Measurements from ENCODE around the gene GATAD2A. TPM values are rescaled to one million over a fixed set of nuclear protein-coding genes. Genes with fewer than 3 reads are reported as not detected.

The GATAD2A gene
- total RNA-seq, 2 experiments from 2014 or later, result 104 to 107 TPM

DNA sequence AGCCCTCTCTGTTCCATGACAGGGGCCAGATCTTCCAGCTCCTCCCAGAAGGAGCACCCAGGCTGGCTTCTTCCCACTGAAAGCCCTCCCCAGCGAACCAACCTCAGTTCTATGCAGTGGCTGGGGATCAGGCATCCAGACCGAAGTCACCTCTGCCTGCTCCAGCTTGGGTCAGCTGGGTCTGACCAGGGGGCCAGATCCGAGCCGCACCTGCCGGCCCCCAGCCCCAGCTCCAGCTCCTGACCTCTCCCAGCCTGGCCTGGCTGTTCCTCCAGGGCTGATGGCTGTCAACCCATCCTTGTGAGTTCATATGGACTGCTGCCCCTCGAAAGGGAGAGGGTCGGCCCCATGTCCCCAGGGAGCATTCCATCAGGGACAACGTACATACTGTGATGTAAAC is 101.9 kb downstream of the GATAD2A start:
- Mint-ChIP-seq H3K27ac (no peak overlapping the region), H3K4me3 (no peak overlapping the region), H3K36me3 (ENCODE audit: low read depth) (peaks cover 55% of the 10 kb centered on the region), H3K27me3 (no peaks in the 10 kb centered on the region), H3K4me1 (ENCODE audit: low read depth) (no peaks in the 10 kb centered on the region), H3K9me3 (no peaks in the 10 kb centered on the region)
- Histone ChIP-seq H3K9me3 (ENCODE audit: control insufficient read depth in 1 of 2, insufficient read depth in 1 of 2, low read length in 2 of 2) (no peaks in the 10 kb centered on the region), H3K27ac (ENCODE audit: low read depth in 1 of 2, low read length in 2 of 2) (no peak overlapping the region), H3K27me3 (ENCODE audit: control insufficient read depth in 1 of 2, insufficient read depth in 2 of 2, low read length in 2 of 2) (no peaks in the 10 kb centered on the region), H3K36me3 (ENCODE audit: insufficient read depth, low read length) (peaks cover 49% of the 10 kb centered on the region), H3K4me1 (ENCODE audit: insufficient read depth, low read length) (no peaks in the 10 kb centered on the region), H3K4me3 (ENCODE audit: low read length) (no peak overlapping the region)
- TF ChIP-seq CTCF (IDR thresholded peaks at IDR 0.05), result no peak
- ATAC-seq (ENCODE audit: poor library complexity), result no peak
- no peak for DNase-seq
- CTCF ChIA-PET, result no interaction called here
- intact Hi-C loops (cut with DNase I, micrococcal nuclease), result no loop called here
- POLR2A ChIA-PET, result interaction anchor here (1.1 kb wide), 1 partner anchor 8 kb away, joined by 3 read pairs; the partner anchor contains the start of genes NDUFA13 and TSSK6

DNA sequence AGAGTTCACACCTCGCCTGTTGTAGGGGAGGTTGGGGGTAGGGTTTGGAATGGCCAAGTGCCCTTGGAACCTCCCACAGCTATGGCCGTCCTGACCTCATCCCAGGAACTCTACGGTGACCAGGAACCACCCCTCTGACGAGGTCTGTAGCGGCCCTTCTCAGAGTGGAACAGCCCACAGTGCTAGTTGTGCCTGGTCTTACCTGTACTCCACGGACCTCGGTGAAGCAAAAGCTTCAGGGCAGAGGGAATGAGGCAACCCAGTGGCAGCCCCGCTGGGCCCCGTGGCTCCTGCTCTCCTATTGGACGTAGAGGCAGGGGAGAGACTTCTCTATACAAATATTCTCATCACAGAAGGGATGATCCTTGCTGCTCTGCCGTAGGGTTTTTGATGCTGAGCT is 102.7 kb downstream of the GATAD2A start:
- Mint-ChIP-seq H3K9me3 (no peaks in the 10 kb centered on the region), H3K4me3 (no peak overlapping the region), H3K27me3 (no peaks in the 10 kb centered on the region), H3K4me1 (ENCODE audit: low read depth) (no peaks in the 10 kb centered on the region), H3K27ac (no peak overlapping the region), H3K36me3 (ENCODE audit: low read depth) (peaks cover 46% of the 10 kb centered on the region)
- Histone ChIP-seq H3K27ac (ENCODE audit: low read depth in 1 of 2, low read length in 2 of 2) (no peak overlapping the region), H3K27me3 (ENCODE audit: control insufficient read depth in 1 of 2, insufficient read depth in 2 of 2, low read length in 2 of 2) (no peaks in the 10 kb centered on the region), H3K36me3 (ENCODE audit: insufficient read depth, low read length) (peaks cover 41% of the 10 kb centered on the region), H3K4me3 (ENCODE audit: low read length) (no peak overlapping the region), H3K4me1 (ENCODE audit: insufficient read depth, low read length) (no peaks in the 10 kb centered on the region), H3K9me3 (ENCODE audit: control insufficient read depth in 1 of 2, insufficient read depth in 1 of 2, low read length in 2 of 2) (no peaks in the 10 kb centered on the region)
- intact Hi-C loops (cut with DNase I, micrococcal nuclease), result no loop called here
- DNase-seq, result no peak
- POLR2A ChIA-PET, result no interaction called here
- CTCF ChIA-PET, result no interaction called here
- ATAC-seq (ENCODE audit: poor library complexity), result no peak
- TF ChIP-seq CTCF (IDR thresholded peaks at IDR 0.05), result no peak

DNA sequence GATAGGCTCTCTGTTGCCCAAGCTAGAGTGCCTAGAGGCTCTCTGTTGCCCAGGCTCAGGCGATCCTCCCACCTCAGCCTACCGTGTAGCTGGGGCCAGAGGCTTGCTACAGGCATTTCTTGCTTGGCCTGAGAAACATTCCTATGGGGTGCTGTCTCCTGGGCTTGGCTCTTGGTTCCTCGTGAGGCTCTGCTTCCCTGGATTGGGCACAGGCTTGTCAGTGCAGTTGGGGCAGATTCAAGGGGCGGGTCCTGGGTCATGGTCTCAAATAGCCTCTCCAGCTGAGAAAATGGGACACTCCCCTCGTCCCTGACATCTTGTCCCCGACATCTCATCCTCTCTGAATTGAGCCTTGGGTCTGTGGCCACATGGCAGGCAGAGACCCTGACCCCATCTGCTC is 105.0 kb downstream of the GATAD2A start:
- ATAC-seq (ENCODE audit: poor library complexity), result no peak
- no peak overlapping the region for H3K27ac ChIP-seq (ENCODE audit: low read depth in 1 of 2, low read length in 2 of 2)
- H3K27ac Mint-ChIP-seq, result no peak overlapping the region
- peaks cover 0 to 11% of the 10 kb centered on the region in 2 experiments for H3K9me3 ChIP-seq (ENCODE audit: control insufficient read depth in 1 of 2, insufficient read depth in 1 of 2, low read length in 2 of 2)
- DNase-seq, result no peak
- no peaks in the 10 kb centered on the region for H3K9me3 Mint-ChIP-seq
- H3K4me3 Mint-ChIP-seq, result no peak overlapping the region
- peaks cover 16% of the 10 kb centered on the region for H3K4me1 ChIP-seq (ENCODE audit: insufficient read depth, low read length)
- POLR2A ChIA-PET, result no interaction called here
- no peak overlapping the region for H3K4me3 ChIP-seq (ENCODE audit: low read length)
- TF ChIP-seq CTCF (IDR thresholded peaks at IDR 0.05), result no peak
- no peaks in the 10 kb centered on the region for H3K27me3 ChIP-seq (ENCODE audit: control insufficient read depth in 1 of 2, insufficient read depth in 2 of 2, low read length in 2 of 2)
- H3K36me3 ChIP-seq (ENCODE audit: insufficient read depth, low read length), result peaks cover 19% of the 10 kb centered on the region
- CTCF ChIA-PET, result interaction anchor here (1.0 kb wide), 1 partner anchor 20 kb away, joined by 3 read pairs; no protein-coding TSS in a partner anchor
- H3K4me1 Mint-ChIP-seq (ENCODE audit: low read depth), result no peaks in the 10 kb centered on the region
- intact Hi-C loops (cut with DNase I, micrococcal nuclease), result no loop called here
- peaks cover 26% of the 10 kb centered on the region for H3K36me3 Mint-ChIP-seq (ENCODE audit: low read depth)
- no peaks in the 10 kb centered on the region for H3K27me3 Mint-ChIP-seq

Measured in CD4-positive, alpha-beta T cell (primary cell).